SK-N-SH treated with all-trans-retinoic acid at 6 μM for 48 hours (cell line): ENCODE results near the gene CUL1.

Source experiments
- ATAC-seq: fragments of 200-7000 bp; cut with Tn5 transposase; 3 replicates; pipeline ENCODE4 v1.9.1; 2020; ENCODE audit warnings: mild to moderate bottlenecking, moderate library complexity
- ARNTL ChIP-seq: fragments of 450-650 bp; formaldehyde crosslinking; IDR thresholded peaks from 2 replicates; pipeline ENCODE4 v1.5.0; 2020; ENCODE audit warnings: low read depth, mild to moderate bottlenecking, moderate library complexity, borderline replicate concordance
- BACH2 ChIP-seq: fragments of 250-450 bp; sonication (Bioruptor Pico); IDR thresholded peaks from 2 replicates; pipeline ENCODE4 v1.9.0; 2021; ENCODE audit warnings: mild to moderate bottlenecking, borderline replicate concordance
- ESRRG ChIP-seq: fragments of 250-450 bp; sonication (Bioruptor Pico); IDR thresholded peaks from 2 replicates; pipeline ENCODE4 v1.6.1; 2021; ENCODE audit warnings: mild to moderate bottlenecking
- GLIS3 ChIP-seq: fragments of 250-450 bp; sonication (Bioruptor Pico); IDR thresholded peaks from 2 replicates; pipeline ENCODE4 v1.5.0; 2020; ENCODE audit warnings: mild to moderate bottlenecking, moderate library complexity
- ISL1 ChIP-seq: fragments of 250-450 bp; sonication (Bioruptor Pico); IDR thresholded peaks from 2 replicates; pipeline ENCODE4 v2.1.2; 2022; ENCODE audit warnings: mild to moderate bottlenecking, moderate library complexity
- OSR1 ChIP-seq: fragments of 250-450 bp; sonication (Bioruptor Pico); IDR thresholded peaks from 2 replicates; pipeline ENCODE4 v1.8.0; 2022; ENCODE audit warnings: moderate library complexity, mild to moderate bottlenecking, inconsistent platforms
- PPARA ChIP-seq: fragments of 250-450 bp; sonication (Bioruptor Pico); IDR thresholded peaks from 2 replicates; pipeline ENCODE4 v1.5.0; 2020; ENCODE audit warnings: mild to moderate bottlenecking, borderline replicate concordance
- RARB ChIP-seq: fragments of 250-450 bp; sonication (Bioruptor Pico); IDR thresholded peaks from 2 replicates; pipeline ENCODE4 v1.8.0; 2021; ENCODE audit warnings: mild to moderate bottlenecking, moderate library complexity
- SNAI2 ChIP-seq: fragments of 250-450 bp; sonication (Bioruptor Pico); IDR thresholded peaks from 2 replicates; pipeline ENCODE4 v1.5.0; 2020; ENCODE audit warnings: mild to moderate bottlenecking, moderate library complexity
- TCF4 ChIP-seq: fragments of 250-450 bp; sonication (Bioruptor Pico); IDR thresholded peaks from 2 replicates; pipeline ENCODE4 v1.8.0; 2021; ENCODE audit warnings: mild to moderate bottlenecking, moderate library complexity, borderline replicate concordance
- TOX ChIP-seq: fragments of 250-450 bp; sonication (Bioruptor Pico); IDR thresholded peaks from 2 replicates; pipeline ENCODE4 v1.8.0; 2021; ENCODE audit warnings: mild to moderate bottlenecking, moderate library complexity, borderline replicate concordance
- ZC3H10 ChIP-seq: fragments of 250-450 bp; sonication (Bioruptor Pico); IDR thresholded peaks from 2 replicates; pipeline ENCODE4 v1.5.1; 2021; ENCODE audit warnings: mild to moderate bottlenecking, moderate library complexity
- ZFP3 ChIP-seq: fragments of 250-450 bp; sonication (Bioruptor Pico); IDR thresholded peaks from 2 replicates; pipeline ENCODE4 v1.5.0; 2020; ENCODE audit warnings: mild to moderate bottlenecking, moderate library complexity
- ZFP30 ChIP-seq: fragments of 450-650 bp; formaldehyde crosslinking; IDR thresholded peaks from 2 replicates; pipeline ENCODE4 v1.5.0; 2022; ENCODE audit warnings: mild to moderate bottlenecking, moderate library complexity
- ZNF565 ChIP-seq: fragments of 450-650 bp; formaldehyde crosslinking; conservative IDR thresholded peaks from 2 replicates; pipeline ENCODE4 v1.5.0; 2020; ENCODE audit warnings: low read depth, mild to moderate bottlenecking, moderate library complexity
- ZNF70 ChIP-seq: fragments of 450-650 bp; formaldehyde crosslinking; IDR thresholded peaks from 2 replicates; pipeline ENCODE4 v1.5.0; 2020; ENCODE audit warnings: mild to moderate bottlenecking, moderate library complexity
- ZNF8 ChIP-seq: fragments of 450-650 bp; formaldehyde crosslinking; IDR thresholded peaks from 2 replicates; pipeline ENCODE4 v1.5.0; 2020; ENCODE audit warnings: mild to moderate bottlenecking, moderate library complexity
- TF ChIP-seq, protein P1 (sequence below): fragments of 250-450 bp; sonication (Bioruptor Pico); IDR thresholded peaks from 2 replicates; pipeline ENCODE4 v1.8.0; 2021; ENCODE audit warnings: low read depth, mild to moderate bottlenecking, moderate library complexity, borderline replicate concordance
- TF ChIP-seq, protein P2 (sequence below): fragments of 250-450 bp; sonication (Bioruptor Pico); IDR thresholded peaks from 2 replicates; pipeline ENCODE4 v1.8.0; 2020; ENCODE audit warnings: mild to moderate bottlenecking, moderate library complexity, borderline replicate concordance
- TF ChIP-seq, protein P3 (sequence below): fragments of 250-450 bp; sonication (Bioruptor Pico); IDR thresholded peaks from 2 replicates; pipeline ENCODE4 v1.5.1; 2021; ENCODE audit warnings: mild to moderate bottlenecking, moderate library complexity
- TF ChIP-seq, protein P4 (sequence below): fragments of 250-450 bp; sonication (Bioruptor Pico); IDR thresholded peaks from 2 replicates; pipeline ENCODE4 v1.5.1; 2020; ENCODE audit warnings: low read depth, mild to moderate bottlenecking, moderate library complexity

Gene CUL1

DNA sequence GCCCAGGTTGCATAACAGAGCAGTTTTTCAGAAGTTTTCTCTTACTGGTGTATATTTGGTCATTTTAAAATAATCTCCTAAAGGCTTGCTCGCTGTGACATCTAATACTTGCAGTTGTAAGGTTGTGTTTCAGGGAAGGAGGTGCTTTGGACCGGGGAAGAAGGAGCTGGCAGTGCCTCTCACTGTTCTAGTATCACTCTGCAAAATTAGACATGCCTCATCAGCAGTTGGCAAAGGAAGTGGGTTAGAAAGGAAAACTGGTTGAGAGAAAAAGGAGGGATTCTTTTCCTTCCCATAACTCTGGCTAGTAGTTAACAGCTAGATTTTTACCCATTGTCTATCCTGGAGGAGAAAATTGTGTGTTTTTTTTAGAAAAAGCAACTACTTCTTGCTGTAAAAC lies 34.8 kb downstream of the CUL1 start (continued):
- TF ChIP-seq, protein P1, sequence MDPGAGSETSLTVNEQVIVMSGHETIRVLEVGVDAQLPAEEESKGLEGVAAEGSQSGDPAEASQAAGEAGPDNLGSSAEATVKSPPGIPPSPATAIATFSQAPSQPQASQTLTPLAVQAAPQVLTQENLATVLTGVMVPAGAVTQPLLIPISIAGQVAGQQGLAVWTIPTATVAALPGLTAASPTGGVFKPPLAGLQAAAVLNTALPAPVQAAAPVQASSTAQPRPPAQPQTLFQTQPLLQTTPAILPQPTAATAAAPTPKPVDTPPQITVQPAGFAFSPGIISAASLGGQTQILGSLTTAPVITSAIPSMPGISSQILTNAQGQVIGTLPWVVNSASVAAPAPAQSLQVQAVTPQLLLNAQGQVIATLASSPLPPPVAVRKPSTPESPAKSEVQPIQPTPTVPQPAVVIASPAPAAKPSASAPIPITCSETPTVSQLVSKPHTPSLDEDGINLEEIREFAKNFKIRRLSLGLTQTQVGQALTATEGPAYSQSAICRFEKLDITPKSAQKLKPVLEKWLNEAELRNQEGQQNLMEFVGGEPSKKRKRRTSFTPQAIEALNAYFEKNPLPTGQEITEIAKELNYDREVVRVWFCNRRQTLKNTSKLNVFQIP (CRISPR knock-in tag), result no peak
- no peak for TF ChIP-seq ZNF565
- no peak for TF ChIP-seq ZC3H10
- TF ChIP-seq, protein P2, sequence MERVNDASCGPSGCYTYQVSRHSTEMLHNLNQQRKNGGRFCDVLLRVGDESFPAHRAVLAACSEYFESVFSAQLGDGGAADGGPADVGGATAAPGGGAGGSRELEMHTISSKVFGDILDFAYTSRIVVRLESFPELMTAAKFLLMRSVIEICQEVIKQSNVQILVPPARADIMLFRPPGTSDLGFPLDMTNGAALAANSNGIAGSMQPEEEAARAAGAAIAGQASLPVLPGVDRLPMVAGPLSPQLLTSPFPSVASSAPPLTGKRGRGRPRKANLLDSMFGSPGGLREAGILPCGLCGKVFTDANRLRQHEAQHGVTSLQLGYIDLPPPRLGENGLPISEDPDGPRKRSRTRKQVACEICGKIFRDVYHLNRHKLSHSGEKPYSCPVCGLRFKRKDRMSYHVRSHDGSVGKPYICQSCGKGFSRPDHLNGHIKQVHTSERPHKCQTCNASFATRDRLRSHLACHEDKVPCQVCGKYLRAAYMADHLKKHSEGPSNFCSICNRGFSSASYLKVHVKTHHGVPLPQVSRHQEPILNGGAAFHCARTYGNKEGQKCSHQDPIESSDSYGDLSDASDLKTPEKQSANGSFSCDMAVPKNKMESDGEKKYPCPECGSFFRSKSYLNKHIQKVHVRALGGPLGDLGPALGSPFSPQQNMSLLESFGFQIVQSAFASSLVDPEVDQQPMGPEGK (CRISPR knock-in tag), result no peak

DNA sequence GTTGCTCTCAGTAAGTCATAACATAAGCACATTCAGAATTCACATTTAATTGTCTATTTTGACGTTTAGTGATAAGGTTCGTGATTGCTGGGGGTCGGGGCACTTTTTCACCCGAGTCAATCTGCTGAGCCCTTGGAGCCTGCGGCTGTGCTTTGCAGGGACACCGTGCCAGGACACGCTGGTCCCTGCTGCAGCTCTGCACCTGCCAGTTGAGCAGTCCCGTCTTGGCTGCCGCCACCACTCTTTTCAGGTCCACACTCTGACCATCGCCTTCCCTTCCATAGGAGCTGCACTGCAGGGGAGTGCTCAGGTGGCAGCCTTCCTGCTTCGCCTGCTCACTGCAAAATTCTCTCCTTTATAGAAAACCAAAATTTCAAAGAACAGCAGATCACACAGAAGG lies 36.4 kb downstream of the CUL1 start:
- TF ChIP-seq ARNTL (CRISPR knock-in tag) (no peak), TOX (CRISPR knock-in tag) (no peak), ZNF565 (no peak), ESRRG (CRISPR knock-in tag) (no peak)
- TF ChIP-seq, protein P1 (CRISPR knock-in tag), result no peak

DNA sequence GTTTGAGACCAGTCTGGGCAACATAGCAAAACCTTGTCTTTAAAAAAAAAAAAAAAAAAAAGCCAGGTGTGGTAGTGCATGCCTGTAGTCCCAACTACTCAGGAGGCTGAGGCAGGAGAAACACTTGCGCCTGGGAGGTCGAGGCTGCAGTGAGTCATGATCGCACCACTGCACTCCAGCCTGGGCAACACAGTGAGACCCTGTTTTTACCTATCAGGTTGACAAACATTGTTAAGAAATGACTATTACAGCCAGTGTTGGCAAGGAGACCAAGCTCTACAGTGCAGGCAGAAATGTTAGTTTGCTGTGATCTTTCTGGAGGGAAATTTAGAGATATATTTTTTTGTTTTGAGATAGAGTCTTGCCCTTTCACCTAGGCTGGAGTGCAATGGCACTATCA lies 37.3 kb downstream of the CUL1 start:
- TF ChIP-seq ESRRG (CRISPR knock-in tag) (no peak), GLIS3 (CRISPR knock-in tag) (no peak), ZNF565 (no peak), TOX (CRISPR knock-in tag) (no peak), ISL1 (no peak), ZNF70 (CRISPR knock-in tag) (no peak), ZFP3 (no peak), RARB (CRISPR knock-in tag) (no peak)

More for the DNA sequence above, 36.4 kb downstream of the CUL1 start:
- ATAC-seq, result no peak

DNA sequence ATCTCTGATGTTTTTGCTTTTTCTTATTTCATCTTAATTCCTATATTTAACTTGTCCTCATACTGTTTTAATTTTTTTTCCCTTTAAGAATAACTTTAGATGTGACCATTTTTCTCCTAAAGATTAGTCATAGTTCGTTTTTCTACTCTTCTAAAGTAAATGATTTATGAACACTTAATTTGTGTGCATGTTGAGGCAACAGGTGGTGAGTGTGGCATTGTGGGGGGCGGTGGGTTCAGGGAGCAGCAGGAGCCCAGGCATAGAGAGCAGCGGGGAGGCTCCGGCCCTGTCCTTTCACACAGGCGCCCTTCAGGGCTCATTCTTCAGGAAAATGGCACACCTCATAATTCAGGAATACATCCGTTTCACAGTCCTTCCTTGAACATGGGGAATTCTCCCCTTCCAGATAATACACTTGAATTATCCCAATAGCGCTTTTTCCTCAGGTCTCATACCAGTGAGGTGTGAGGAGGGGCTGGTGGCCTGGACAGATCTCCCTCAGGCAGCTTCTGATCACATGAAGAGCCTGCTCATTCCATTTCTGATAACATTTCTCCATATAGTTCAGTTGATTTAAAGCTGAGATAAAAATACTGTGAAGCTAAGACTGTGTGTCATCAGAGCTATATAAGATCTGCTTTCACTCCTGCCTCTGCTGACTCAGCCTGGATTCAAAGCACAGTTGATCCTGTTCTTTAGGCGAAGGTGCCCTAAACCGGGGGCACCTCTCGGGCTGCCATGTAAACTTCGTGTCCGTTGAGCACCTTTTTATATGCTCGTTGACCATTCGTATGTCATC lies 40.2 kb downstream of the CUL1 start:
- ATAC-seq, result peak; percentile 90
- TF ChIP-seq, protein P3, sequence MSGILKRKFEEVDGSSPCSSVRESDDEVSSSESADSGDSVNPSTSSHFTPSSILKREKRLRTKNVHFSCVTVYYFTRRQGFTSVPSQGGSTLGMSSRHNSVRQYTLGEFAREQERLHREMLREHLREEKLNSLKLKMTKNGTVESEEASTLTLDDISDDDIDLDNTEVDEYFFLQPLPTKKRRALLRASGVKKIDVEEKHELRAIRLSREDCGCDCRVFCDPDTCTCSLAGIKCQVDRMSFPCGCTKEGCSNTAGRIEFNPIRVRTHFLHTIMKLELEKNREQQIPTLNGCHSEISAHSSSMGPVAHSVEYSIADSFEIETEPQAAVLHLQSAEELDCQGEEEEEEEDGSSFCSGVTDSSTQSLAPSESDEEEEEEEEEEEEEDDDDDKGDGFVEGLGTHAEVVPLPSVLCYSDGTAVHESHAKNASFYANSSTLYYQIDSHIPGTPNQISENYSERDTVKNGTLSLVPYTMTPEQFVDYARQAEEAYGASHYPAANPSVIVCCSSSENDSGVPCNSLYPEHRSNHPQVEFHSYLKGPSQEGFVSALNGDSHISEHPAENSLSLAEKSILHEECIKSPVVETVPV (CRISPR knock-in tag), result no peak
- TF ChIP-seq SNAI2 (CRISPR knock-in tag), result no peak
- no peak for TF ChIP-seq BACH2
- TF ChIP-seq ESRRG (CRISPR knock-in tag), result no peak
- no peak for TF ChIP-seq ZNF565
- TF ChIP-seq RARB (CRISPR knock-in tag), result no peak
- no peak for TF ChIP-seq TOX (CRISPR knock-in tag)
- TF ChIP-seq ZNF70 (CRISPR knock-in tag), result no peak
- no peak for TF ChIP-seq TCF4
- no peak for TF ChIP-seq OSR1 (CRISPR knock-in tag)
- no peak for TF ChIP-seq GLIS3 (CRISPR knock-in tag)
- no peak for TF ChIP-seq ZNF8
- no peak for TF ChIP-seq PPARA
- no peak for TF ChIP-seq ZC3H10
- TF ChIP-seq, protein P4, sequence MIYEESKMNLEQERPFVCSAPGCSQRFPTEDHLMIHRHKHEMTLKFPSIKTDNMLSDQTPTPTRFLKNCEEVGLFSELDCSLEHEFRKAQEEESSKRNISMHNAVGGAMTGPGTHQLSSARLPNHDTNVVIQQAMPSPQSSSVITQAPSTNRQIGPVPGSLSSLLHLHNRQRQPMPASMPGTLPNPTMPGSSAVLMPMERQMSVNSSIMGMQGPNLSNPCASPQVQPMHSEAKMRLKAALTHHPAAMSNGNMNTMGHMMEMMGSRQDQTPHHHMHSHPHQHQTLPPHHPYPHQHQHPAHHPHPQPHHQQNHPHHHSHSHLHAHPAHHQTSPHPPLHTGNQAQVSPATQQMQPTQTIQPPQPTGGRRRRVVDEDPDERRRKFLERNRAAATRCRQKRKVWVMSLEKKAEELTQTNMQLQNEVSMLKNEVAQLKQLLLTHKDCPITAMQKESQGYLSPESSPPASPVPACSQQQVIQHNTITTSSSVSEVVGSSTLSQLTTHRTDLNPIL, result no peak
- TF ChIP-seq ZFP30 (CRISPR knock-in tag), result no peak

More for the DNA sequence above, 37.3 kb downstream of the CUL1 start:
- ATAC-seq, result no peak
